BLaER1 (cell line): ENCODE measurements around the gene HDX.

Experiments used
- H3K27ac ChIP-seq: shearing (Covaris generic); formaldehyde crosslinking; 2 replicates; pipeline ENCODE4 v1.8.1; 2022
- H3K27me3 ChIP-seq: shearing (Covaris generic); formaldehyde crosslinking; 2 replicates; pipeline ENCODE4 v1.8.1; 2022
- H3K36me3 ChIP-seq: shearing (Covaris generic); formaldehyde crosslinking; 2 replicates; pipeline ENCODE4 v1.8.1; 2022
- H3K4me1 ChIP-seq: shearing (Covaris generic); formaldehyde crosslinking; 2 replicates; pipeline ENCODE4 v1.8.1; 2022
- H3K4me2 ChIP-seq: shearing (Covaris generic); formaldehyde crosslinking; 2 replicates; pipeline ENCODE4 v1.8.1; 2022
- H3K4me3 ChIP-seq: shearing (Covaris generic); formaldehyde crosslinking; 2 replicates; pipeline ENCODE4 v1.8.1; 2022
- H3K9ac ChIP-seq: shearing (Covaris generic); formaldehyde crosslinking; 2 replicates; pipeline ENCODE4 v1.8.1; 2022
- H3K9me3 ChIP-seq: shearing (Covaris generic); formaldehyde crosslinking; 2 replicates; pipeline ENCODE4 v1.8.1; 2022
- H4K20me1 ChIP-seq: shearing (Covaris generic); formaldehyde crosslinking; 2 replicates; pipeline ENCODE4 v1.8.1; 2022
- Cebpa-rat ChIP-seq: shearing (Covaris generic); IDR thresholded peaks from 2 replicates; pipeline ENCODE4 v1.8.1; 2022

The HDX gene

DNA sequence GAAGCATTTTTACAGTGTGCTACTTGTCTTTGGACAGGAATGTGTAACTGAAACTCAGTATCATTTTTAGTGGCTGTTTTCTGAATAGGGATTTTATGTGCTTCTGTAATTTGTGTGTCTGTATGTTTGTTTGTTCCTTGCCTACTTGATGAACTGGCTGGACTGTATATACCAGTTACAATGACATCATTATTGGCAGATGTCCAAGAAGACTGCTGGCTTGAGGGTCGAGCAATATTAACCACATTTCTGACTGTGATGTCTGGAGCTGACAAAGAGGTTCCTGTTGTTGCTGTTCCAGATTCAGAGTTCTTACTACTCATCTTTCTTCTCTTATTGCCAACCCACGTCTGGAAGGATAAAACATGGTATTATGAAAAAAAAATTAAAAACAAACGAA is 33.0 kb downstream of the HDX start:
- H3K27me3 ChIP-seq = peaks cover 48% of the 10 kb centered on the region
- no peak overlapping the region for H3K27ac ChIP-seq
- H4K20me1 ChIP-seq = no peaks in the 10 kb centered on the region; the same call in 1 of the 2 replicates
- no peak overlapping the region for H3K4me3 ChIP-seq
- no peak overlapping the region for H3K4me2 ChIP-seq
- no peaks in the 10 kb centered on the region for H3K36me3 ChIP-seq
- H3K4me1 ChIP-seq = no peaks in the 10 kb centered on the region
- H3K9me3 ChIP-seq = peaks cover 10% of the 10 kb centered on the region; the same call in 1 of the 2 replicates
- TF ChIP-seq Cebpa-rat = no peak
- H3K9ac ChIP-seq = no peak overlapping the region

DNA sequence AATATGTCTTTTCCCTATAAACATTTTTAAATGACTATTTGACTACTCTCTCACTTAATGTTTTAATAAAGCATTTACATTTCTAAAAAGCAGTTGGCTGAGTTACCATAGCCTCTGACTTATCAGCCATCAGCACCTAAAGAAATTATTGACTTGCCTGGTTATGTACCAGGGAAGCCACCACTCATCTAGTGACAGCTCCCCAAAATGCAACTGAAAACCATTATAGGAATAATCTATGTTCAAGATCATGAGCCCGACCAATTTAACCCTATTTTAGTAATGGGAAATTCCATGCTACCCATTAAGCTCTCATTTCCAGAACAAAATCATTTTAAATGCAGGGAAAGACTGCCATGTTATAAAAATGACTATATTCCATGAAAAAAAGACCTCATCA is 34.4 kb downstream of the HDX start:
- Histone ChIP-seq H3K9ac (no peak overlapping the region), H3K9me3 (peaks cover 14% of the 10 kb centered on the region; the same call in 1 of the 2 replicates), H3K27ac (no peak overlapping the region), H3K4me3 (no peak overlapping the region), H3K27me3 (peaks cover 37% of the 10 kb centered on the region), H3K4me2 (no peak overlapping the region), H3K4me1 (no peaks in the 10 kb centered on the region), H4K20me1 (no peaks in the 10 kb centered on the region), H3K36me3 (no peaks in the 10 kb centered on the region)
- TF ChIP-seq Cebpa-rat = no peak

DNA sequence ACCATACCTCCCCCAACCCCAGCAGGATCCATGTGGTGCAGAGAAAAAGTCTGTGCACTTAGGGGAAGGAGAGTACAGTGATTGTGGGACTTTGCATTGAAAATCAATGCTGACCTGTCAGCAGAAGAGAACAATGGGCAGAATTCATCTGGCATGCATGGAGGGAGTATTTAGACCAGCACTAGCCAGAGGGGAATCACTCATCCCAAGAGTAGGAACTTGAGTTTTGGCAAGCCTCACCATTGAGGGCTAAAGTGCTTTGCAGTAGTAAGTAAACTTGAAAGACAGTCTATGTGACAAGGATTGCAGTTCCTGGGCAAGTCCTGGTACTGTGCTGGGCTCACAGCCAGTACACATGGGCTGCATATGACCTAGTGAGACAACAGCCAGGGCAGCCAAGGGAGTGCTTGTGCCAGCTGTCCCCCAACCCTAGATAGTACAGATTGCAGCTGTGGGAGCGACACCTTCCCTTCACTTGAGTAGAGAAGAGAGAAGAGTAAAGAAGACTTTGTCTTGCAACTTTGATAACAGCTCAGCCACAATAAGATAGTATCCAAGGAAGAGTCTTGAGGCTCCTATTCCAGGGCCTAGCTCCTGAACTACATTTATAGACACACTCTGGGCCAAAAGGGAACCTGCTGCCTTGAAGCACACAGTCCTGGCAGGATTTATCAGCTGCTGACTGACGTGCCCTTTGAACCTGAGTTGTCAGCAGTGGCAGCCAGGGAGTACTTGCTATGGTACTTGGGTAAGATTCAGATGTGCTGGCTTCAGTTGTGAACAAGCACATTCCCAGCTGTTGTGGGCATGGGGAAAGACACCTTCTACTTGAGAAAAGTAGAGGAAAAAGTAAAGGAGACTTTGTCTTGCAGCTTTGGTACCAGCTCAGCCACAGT is 48.7 kb downstream of the HDX start:
- Histone ChIP-seq H3K4me3 (no peak overlapping the region), H3K9ac (no peak overlapping the region), H3K4me2 (no peak overlapping the region), H3K4me1 (no peaks in the 10 kb centered on the region), H3K27ac (no peak overlapping the region), H3K9me3 (no peaks in the 10 kb centered on the region), H3K36me3 (no peaks in the 10 kb centered on the region), H3K27me3 (peaks cover 51% of the 10 kb centered on the region), H4K20me1 (no peaks in the 10 kb centered on the region)
- TF ChIP-seq Cebpa-rat = no peak

DNA sequence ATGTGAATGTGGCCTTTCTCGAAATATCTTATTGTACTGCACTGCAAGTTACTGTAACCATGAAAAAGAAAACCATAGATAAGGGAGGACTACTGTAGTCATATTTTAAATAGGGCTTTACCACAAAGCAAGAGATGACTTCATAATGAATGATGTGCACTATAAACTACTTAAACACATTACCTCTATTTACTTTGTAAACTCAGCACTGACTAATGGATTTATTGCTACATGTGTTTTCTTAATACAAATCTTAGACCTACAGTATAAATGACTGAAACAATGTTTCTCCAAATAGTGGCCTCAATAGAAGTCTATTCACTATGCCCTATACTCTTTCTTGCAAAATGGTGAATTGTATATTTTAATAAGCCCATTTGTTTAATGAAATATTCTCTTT is 61.1 kb downstream of the HDX start:
- no peak overlapping the region for H3K4me3 ChIP-seq
- no peak overlapping the region for H3K27ac ChIP-seq
- H3K9ac ChIP-seq = no peak overlapping the region
- TF ChIP-seq Cebpa-rat = no peak
- peaks cover 18% of the 10 kb centered on the region for H3K9me3 ChIP-seq
- peaks cover 19% of the 10 kb centered on the region for H3K27me3 ChIP-seq
- no peaks in the 10 kb centered on the region for H3K36me3 ChIP-seq
- no peak overlapping the region for H3K4me2 ChIP-seq
- H4K20me1 ChIP-seq = no peaks in the 10 kb centered on the region
- H3K4me1 ChIP-seq = no peaks in the 10 kb centered on the region

DNA sequence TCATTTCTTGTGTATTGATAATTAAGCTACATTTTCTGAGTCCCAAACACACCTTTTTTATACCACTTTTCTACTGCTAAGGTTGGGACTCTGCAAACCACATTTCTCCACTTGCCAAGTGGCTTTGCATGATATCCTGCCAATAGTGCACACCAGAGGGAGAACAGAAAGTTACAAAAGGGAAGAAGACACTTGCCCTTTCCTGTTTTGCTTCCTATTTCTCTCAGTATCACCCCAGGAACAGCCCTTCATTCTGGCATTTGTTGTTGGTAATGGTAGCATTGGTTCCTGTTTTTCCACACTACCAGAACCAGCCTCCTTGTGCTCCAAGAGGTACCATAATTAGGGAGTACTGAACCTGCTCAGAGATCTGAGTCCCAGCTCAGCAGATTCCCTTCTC is 87.1 kb downstream of the HDX start:
- no peak overlapping the region for H3K9ac ChIP-seq
- peaks cover 65% of the 10 kb centered on the region for H3K27me3 ChIP-seq
- H3K4me2 ChIP-seq = no peak overlapping the region
- H3K36me3 ChIP-seq = no peaks in the 10 kb centered on the region
- no peaks in the 10 kb centered on the region for H3K9me3 ChIP-seq
- TF ChIP-seq Cebpa-rat = no peak
- H3K4me3 ChIP-seq = no peak overlapping the region
- H4K20me1 ChIP-seq = no peaks in the 10 kb centered on the region
- H3K27ac ChIP-seq = no peak overlapping the region
- H3K4me1 ChIP-seq = no peaks in the 10 kb centered on the region

DNA sequence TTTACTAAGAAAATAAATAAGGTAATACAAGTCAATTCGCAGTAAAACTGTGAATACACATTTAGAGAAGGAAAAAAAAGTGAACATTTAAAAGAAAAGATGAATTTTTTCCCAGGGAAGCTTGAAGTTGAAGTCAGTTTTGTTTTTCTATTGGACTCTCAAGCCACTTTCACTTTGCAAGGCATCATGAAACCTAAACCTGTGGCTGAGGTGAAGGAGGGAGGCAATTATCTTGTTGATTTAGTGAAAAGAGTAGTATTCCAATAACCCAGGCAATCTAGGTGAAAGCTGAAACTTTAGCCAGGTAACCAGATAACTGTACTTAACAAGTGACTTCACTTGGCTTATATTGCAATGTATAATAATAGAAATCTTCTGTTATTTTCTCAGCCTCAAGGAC is 138.6 kb downstream of the HDX start:
- Histone ChIP-seq H3K4me3 (no peak overlapping the region), H4K20me1 (no peaks in the 10 kb centered on the region), H3K27me3 (peaks cover 8% of the 10 kb centered on the region), H3K36me3 (no peaks in the 10 kb centered on the region), H3K9me3 (peaks cover 4% of the 10 kb centered on the region; the same call in 1 of the 2 replicates), H3K4me1 (no peaks in the 10 kb centered on the region), H3K4me2 (no peak overlapping the region), H3K27ac (no peak overlapping the region), H3K9ac (no peak overlapping the region)
- no peak for TF ChIP-seq Cebpa-rat

DNA sequence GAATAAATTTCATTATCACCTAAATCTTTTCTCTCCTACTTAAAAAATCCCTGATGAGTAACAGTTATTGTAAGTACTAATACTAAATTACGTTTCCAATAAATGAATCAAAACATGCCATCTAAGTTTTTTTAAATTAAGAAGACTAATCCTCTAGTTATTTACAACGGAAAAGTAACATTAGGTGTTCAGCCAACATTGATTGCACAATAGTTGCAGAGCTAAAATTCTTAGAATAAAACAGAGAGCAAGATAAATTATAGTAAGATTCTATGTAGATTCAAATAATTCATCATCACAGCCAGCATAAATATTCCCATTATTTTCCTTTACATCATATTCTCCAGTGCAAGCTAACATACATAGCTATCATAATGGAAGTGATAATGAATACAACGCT is 139.2 kb downstream of the HDX start:
- no peak; the same call in 1 of the 2 replicates for TF ChIP-seq Cebpa-rat
- Histone ChIP-seq H3K4me1 (no peaks in the 10 kb centered on the region), H3K4me2 (no peak overlapping the region), H3K36me3 (no peaks in the 10 kb centered on the region), H3K9ac (no peak overlapping the region), H3K9me3 (peaks cover 4% of the 10 kb centered on the region; the same call in 1 of the 2 replicates), H3K4me3 (no peak overlapping the region), H3K27ac (no peak overlapping the region), H4K20me1 (no peaks in the 10 kb centered on the region), H3K27me3 (peaks cover 6% of the 10 kb centered on the region; the same call in 1 of the 2 replicates)

DNA sequence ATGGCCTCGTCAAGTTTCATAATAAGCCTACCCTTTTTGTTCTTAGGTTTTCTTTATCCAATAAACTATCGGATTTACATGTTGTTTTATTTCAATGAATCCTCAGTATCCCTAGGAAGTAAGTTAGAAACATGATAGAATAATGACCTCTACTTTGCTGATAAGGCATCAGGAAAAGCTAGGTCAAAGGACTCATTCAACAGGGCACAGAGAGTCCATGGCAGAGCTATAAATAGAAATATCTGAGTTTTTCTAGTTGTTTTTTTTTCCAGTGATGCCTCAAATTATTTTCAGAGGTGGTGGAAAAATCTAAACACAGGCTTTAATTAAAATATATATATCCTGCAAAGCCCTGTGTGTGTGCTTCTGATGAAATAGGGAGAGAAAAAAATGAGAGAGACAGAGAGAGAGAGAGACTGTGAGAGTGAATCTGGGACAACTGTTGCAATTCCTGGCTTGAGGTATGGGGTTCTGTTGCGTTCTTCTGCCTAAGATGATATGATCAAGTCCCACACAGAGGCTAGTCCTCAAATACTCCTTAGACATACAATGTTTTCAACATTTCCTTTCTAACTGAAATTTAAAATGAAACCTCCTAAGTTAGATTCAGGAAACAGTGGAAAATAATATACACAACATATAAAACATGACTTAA is 139.9 kb downstream of the HDX start:
- Histone ChIP-seq H3K9me3 (peaks cover 4% of the 10 kb centered on the region; the same call in 1 of the 2 replicates), H3K36me3 (no peaks in the 10 kb centered on the region), H3K27ac (no peak overlapping the region), H3K4me2 (no peak overlapping the region), H3K27me3 (peaks cover 12% of the 10 kb centered on the region), H3K4me3 (no peak overlapping the region), H3K4me1 (no peaks in the 10 kb centered on the region), H4K20me1 (no peaks in the 10 kb centered on the region), H3K9ac (no peak overlapping the region)
- TF ChIP-seq Cebpa-rat = no peak

DNA sequence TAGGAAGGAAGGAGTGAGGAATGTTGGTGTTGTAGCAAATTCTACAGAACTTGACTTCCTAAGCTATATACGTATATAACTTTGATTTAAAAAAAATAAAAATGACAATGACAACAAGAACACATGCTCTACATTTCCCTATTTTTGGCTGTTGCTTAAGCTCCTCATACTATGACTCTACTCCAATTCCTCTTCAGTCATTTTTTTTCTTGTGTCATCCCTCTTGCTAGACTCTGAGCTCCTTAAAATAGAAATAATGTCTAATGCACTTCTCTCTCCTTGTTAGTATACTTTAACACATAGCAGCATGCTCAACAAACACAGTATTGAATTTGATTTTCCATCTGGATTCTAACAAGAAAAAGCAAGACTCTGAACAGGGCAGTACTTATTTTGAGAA is 144.0 kb downstream of the HDX start:
- H3K27ac ChIP-seq = no peak overlapping the region
- H4K20me1 ChIP-seq = no peaks in the 10 kb centered on the region
- no peaks in the 10 kb centered on the region for H3K36me3 ChIP-seq
- no peaks in the 10 kb centered on the region; the same call in 1 of the 2 replicates for H3K9me3 ChIP-seq
- H3K4me1 ChIP-seq = no peaks in the 10 kb centered on the region
- no peak overlapping the region for H3K4me2 ChIP-seq
- TF ChIP-seq Cebpa-rat = no peak
- H3K9ac ChIP-seq = no peak overlapping the region
- peaks cover 24% of the 10 kb centered on the region for H3K27me3 ChIP-seq
- no peak overlapping the region for H3K4me3 ChIP-seq

DNA sequence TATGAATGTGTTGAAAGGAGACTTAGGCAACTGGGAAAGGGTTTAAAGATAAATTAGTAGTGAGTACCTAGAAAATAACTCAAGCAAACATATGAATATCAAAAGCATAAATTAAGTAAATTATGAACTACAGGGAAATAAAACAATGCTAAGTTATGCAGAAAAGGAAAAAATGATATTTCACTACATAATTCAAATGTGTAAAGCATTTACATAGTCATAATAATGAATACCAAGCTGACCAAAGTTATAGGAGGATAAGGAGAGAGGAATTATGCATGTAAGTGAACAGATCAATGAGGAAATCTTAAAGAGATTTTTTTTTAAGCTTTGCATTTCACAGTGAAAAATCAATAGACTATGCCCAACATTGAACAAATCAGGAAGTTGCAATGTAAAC is 145.0 kb downstream of the HDX start:
- no peaks in the 10 kb centered on the region for H3K36me3 ChIP-seq
- H3K9ac ChIP-seq = no peak overlapping the region
- no peak overlapping the region for H3K27ac ChIP-seq
- no peaks in the 10 kb centered on the region; the same call in 1 of the 2 replicates for H3K9me3 ChIP-seq
- peaks cover 34% of the 10 kb centered on the region for H3K27me3 ChIP-seq
- H3K4me3 ChIP-seq = no peak overlapping the region
- no peak overlapping the region for H3K4me2 ChIP-seq
- H3K4me1 ChIP-seq = no peaks in the 10 kb centered on the region
- no peak for TF ChIP-seq Cebpa-rat
- H4K20me1 ChIP-seq = no peaks in the 10 kb centered on the region
